ENCODE results near the gene PIGV.

The PIGV gene

GRCh38 chr1:26774462-26774861 is 13.3 kb upstream of the PIGV start:
- no peak for DNase-seq

GRCh38 chr1:26775666-26776065 is 12.1 kb upstream of the PIGV start:
- DNase-seq = no peak

- no peak for DNase-seq
These were observed 8.6 kb upstream of the PIGV start for GRCh38 chr1:26779098-26779668.

- DNase-seq = no peak
These were observed 7.3 kb upstream of the PIGV start for GRCh38 chr1:26780344-26780957.

- DNase-seq = no peak
These were observed 6.4 kb upstream of the PIGV start for GRCh38 chr1:26781206-26781825.

- DNase-seq = no peak
These were observed 5.1 kb upstream of the PIGV start for GRCh38 chr1:26782521-26783212.

GRCh38 chr1:26783646-26784022 is 4.1 kb upstream of the PIGV start:
- no peak for DNase-seq

GRCh38 chr1:26784023-26784871 is 3.5 kb upstream of the PIGV start:
- DNase-seq = peak; percentile 60

- no peak for DNase-seq
These were observed 2.9 kb upstream of the PIGV start for GRCh38 chr1:26784886-26785285.

- DNase-seq = peak; percentile 62
These were observed 1.9 kb upstream of the PIGV start for GRCh38 chr1:26785611-26786436.

GRCh38 chr1:26786437-26787380 is 1.0 kb upstream of the PIGV start:
- peak; percentile 79 for DNase-seq

- DNase-seq = no peak
These were observed 407 bp upstream of the PIGV start for GRCh38 chr1:26787381-26787705.

GRCh38 chr1:26788515-26788785 is 700 bp downstream of the PIGV start:
- DNase-seq = no peak

- peak; percentile 87 for DNase-seq
These were observed 1.3 kb downstream of the PIGV start for GRCh38 chr1:26788836-26789611.

- DNase-seq = no peak
These were observed 1.8 kb downstream of the PIGV start for GRCh38 chr1:26789612-26789865.

GRCh38 chr1:26789931-26790330 is 2.2 kb downstream of the PIGV start:
- DNase-seq = no peak

- no peak for DNase-seq
These were observed 2.8 kb downstream of the PIGV start for GRCh38 chr1:26790551-26790953.

- no peak for DNase-seq
These were observed 3.4 kb downstream of the PIGV start for GRCh38 chr1:26791148-26791547.

GRCh38 chr1:26791626-26792025 is 3.9 kb downstream of the PIGV start:
- no peak for DNase-seq

- no peak for DNase-seq
These were observed 5.2 kb downstream of the PIGV start for GRCh38 chr1:26792924-26793323.

- DNase-seq = no peak
These were observed 6.6 kb downstream of the PIGV start for GRCh38 chr1:26794391-26794790.

Data from fibroblast of skin of right quadriceps (primary cell).